GM12801 (cell line): ENCODE data around the gene MRM3.

Experiments used
- CTCF ChIP-seq: IDR thresholded peaks from one replicate; pipeline ENCODE4 v1.5.1; 2011; ENCODE audit warnings: control low read depth; ENCODE audit not compliant: insufficient read length; ENCODE audit errors: extremely low read depth

The MRM3 gene

GRCh38 chr17:773467-774312 is 8.5 kb upstream of the MRM3 start:
- no peak for TF ChIP-seq CTCF

GRCh38 chr17:774313-774584 is 7.9 kb upstream of the MRM3 start:
- no peak for TF ChIP-seq CTCF

- TF ChIP-seq CTCF, result no peak
Measured at GRCh38 chr17:778096-778495, 4.1 kb upstream of the MRM3 start.

- no peak for TF ChIP-seq CTCF
Measured at GRCh38 chr17:784143-784542, 2.0 kb downstream of the MRM3 start.

- no peak for TF ChIP-seq CTCF
Measured at GRCh38 chr17:787641-788221, 5.6 kb downstream of the MRM3 start.

- TF ChIP-seq CTCF, result no peak
Measured at GRCh38 chr17:788551-788950, 6.4 kb downstream of the MRM3 start.

- TF ChIP-seq CTCF, result no peak
Measured at GRCh38 chr17:789160-789840, 7.1 kb downstream of the MRM3 start.
